ENCODE results near the gene STXBP5.

The STXBP5 gene

GRCh38 chr6:147437615-147438014 is 233.4 kb downstream of the STXBP5 start:
- DNase-seq (ENCODE audit: low read depth in 2 of 2), result no peak

- no peak for DNase-seq (ENCODE audit: low read depth in 2 of 2)
Observed at GRCh38 chr6:147438758-147439528, 234.7 kb downstream of the STXBP5 start.
